ENCODE measurements around the gene MLF1.
"Not testable (repeated sequence)": the region's sequence is repeated elsewhere in the genome, so short reads cannot be mapped to it uniquely, and the experiment has no call there.

Gene MLF1, protein sequence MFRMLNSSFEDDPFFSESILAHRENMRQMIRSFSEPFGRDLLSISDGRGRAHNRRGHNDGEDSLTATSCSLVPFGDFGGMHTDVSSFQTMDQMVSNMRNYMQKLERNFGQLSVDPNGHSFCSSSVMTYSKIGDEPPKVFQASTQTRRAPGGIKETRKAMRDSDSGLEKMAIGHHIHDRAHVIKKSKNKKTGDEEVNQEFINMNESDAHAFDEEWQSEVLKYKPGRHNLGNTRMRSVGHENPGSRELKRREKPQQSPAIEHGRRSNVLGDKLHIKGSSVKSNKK

GRCh38 chr3:158570999-158571702 lies at the start of gene MLF1:
Gene MLF1 (plus strand): TSS chr3:158571194. CDS start chr3:158571301, 107 bp downstream.
- peak; percentile 87 for DNase-seq

DNA sequence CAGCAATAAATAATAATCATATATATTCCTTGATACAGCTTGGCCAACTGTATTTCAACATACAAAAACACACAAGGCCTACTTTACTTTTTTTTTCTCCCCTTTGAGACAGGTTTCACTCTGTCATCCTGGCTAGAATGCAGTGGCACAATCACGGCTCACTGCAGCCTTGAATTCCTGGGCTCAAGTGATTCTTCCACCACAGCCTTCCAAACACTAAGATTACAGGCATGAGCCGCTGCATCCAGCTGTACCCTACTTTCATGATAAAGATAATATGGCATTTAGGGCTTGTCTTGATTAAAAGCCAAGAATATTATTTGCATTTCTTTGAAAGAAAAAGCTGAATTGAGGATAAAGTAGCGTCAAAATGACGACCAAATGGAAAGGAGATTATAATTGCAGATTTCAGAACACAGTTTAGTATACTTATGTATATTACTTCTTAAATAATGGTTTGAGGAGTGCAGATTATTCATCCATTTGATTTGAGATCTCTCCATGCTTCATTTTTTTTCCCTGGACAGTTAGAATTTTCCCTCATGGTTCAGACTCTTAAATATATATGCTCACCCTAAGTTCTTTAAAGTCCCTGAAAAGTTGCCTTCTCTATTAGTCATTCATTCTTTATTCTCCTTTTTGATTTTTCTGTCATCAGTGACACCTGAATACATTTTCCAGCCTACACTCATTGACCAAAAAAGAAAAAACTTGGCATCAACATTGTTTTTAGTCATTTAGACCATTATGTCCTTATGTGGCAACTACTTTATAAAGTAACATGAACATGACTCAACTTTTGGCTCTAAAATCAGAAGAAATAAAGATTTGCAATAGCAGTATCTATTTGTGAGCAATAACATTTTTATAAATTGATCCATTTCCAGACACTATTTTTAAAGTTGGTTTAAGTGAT lies 48.5 kb upstream of the MLF1 start:
- DNase-seq: no peak

GRCh38 chr3:158528076-158528674 lies 42.8 kb upstream of the MLF1 start:
- no peak for DNase-seq

DNA sequence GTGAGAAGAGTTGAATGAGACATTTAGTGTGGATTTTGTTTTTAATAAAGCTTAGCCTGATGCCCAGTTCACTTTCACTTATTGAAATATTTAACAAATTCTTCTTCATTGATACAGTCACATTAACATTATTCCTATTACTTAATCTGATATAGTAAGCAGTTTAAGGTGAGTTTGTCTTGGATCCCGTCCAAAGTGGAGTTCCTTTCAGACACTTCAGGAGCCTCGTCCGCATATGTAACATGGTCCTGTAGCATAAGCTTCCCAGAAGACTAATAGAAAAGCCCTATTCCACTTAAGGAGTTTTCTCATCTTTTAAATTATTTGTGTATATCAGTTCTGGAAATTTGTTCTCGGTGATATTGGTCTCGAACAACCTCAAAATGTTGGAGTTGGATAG lies 39.7 kb upstream of the MLF1 start:
- no peak for DNase-seq

DNA sequence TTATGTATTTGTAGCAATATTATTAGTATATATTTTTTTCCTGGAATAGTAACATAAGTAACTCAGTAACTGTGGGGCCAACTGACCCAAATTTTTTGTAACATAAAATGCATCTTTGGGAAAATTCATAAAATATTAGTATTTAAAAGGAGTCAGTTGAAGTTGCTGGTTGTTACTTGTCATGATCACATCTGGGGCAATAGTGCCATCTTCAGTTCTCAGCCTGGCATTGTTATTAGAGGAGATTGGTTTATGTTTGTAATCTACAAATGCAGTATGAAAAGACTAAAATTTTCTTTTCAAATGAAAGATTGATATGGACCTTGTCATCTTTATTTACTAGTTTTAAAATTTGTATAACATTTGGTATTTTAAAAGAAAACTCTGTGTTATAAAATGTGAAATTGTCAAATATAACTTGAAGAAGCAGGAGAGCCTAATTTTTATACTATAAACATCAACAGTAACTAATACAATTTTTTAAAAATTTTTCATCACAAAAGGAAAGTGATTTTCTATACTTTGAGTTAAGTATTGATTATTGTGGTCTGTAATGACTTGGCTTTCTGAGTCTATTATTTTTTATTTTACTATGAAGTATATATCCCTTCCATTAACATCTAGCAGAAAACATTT lies 38.8 kb upstream of the MLF1 start:
- DNase-seq: peak; percentile 17

- no peak for DNase-seq
These were observed 35.1 kb upstream of the MLF1 start for GRCh38 chr3:158535918-158536317.

DNA sequence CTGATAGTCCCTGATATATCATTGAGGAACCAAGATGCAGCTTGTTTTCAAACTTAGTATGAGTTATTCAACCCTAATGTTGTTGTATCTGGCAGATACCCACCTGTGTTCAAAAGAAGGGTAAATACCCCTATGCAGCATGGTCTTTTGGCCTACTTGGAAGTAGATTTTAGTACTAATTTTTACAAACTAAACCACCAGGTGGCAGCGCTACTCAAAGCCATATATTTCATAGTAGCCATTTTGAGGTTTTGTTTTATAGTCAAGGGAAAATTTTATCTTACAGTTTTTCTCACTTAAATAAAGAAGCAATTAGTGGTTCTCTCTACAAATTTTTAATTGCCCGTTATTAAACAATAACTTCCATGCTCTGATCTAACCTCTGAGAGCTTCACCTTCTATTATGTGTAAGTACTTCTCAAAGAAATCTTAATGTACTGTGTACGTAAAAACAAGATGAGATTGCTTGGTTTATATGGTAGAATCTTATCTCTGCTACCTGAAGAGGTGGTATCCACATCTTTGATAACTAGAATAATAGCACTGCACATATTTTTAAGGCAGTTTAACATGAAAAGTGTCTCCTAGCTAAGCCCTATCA lies 31.5 kb upstream of the MLF1 start:
- peak; percentile 51 for DNase-seq

DNA sequence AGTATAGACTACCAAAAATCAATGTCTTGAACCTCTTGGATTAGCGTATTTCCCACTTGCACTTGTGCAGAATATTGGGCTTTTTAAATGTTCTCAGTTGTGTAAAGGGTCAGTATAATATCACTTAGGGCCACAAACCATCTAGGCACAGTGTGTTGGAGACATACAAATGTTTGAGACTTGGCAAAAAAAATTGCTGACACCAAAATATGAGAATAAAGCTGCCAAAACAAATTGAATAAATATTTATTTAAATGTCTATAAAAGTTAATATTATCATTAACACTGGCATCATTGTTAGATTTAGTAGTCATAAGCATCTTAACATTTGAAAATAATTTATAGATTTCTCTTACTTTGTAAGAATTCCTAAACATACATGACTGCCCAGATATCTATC lies 30.9 kb upstream of the MLF1 start:
- DNase-seq: no peak

DNA sequence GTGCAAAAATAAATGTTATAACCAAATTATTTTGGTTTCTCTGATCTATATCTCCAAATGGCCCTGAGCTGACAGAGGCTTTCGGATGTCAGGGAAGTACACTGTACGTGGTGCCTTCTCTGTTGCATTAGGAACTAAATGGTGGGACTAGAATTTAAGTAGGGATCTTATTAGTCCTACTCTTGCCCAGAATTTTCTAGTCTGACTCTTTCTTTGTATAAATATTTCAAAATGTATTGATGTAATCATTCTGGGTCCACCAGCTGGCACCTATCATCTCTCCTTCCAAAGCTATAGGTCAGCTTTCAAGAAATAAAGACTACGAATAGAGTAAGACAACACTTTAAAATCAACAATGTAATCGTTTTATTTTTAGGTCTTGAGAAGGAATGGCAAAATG lies 22.3 kb upstream of the MLF1 start:
- no peak for DNase-seq

DNA sequence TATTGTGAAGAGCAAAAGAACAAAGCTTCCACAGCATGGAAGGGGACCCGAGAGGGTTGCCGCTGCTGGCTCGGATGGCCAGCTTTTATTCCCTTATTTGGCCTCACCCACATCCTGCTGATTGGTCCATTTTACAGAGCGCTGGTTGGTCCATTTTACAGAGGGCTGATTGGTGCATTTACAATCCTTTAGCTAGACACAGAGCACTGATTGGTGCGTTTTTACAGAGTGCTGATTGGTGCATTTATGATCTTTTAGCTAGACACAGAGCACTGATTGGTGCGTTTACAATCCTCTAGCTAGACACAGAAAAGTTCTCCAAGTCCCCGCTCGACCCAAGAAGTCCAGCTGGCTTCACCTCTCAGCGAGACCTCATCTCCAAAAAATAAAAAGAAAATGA lies 21.1 kb upstream of the MLF1 start:
- not testable (repeated sequence) for DNase-seq

DNA sequence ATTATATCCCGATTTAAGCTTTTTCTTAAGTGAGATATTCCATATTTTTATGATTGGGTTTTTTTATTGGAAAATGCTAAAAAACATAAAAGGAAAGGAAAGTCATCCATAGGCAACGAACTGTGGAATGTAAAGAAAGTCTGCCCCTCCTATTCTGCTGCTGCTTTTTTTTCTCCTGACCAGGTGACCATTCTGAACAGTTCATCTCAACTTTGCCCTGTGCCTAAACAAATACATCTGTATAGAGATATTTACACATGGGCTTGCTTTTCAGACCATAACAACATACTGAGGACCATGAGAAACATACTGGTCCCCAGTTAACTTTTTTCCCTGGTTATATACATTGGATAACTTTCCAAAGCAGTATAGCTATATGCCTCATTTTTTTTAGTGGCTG lies 18.9 kb upstream of the MLF1 start:
- DNase-seq: no peak

- no peak for DNase-seq
These were observed 11.5 kb upstream of the MLF1 start for GRCh38 chr3:158559504-158559903.

DNA sequence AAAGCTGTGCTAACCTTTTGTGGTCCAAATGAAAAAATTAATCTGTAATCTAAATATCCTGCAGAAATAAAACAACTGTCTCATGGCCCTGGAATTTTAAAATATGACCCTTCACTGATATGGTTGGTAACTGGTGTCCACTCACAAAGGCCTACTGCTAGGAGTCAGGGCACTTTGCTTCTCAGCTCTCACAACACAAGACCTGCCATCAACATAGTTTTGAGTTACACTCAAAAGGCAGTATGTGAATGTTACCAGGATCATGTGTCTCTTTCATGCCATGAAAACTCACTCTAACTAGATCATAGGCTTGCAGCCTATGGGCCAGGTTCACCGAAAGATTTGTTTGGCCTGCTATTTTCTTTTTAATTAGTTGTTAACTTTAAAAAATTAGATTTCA lies 10.0 kb upstream of the MLF1 start:
- no peak for DNase-seq

GRCh38 chr3:158562674-158563073 lies 8.3 kb upstream of the MLF1 start:
- DNase-seq: no peak

DNA sequence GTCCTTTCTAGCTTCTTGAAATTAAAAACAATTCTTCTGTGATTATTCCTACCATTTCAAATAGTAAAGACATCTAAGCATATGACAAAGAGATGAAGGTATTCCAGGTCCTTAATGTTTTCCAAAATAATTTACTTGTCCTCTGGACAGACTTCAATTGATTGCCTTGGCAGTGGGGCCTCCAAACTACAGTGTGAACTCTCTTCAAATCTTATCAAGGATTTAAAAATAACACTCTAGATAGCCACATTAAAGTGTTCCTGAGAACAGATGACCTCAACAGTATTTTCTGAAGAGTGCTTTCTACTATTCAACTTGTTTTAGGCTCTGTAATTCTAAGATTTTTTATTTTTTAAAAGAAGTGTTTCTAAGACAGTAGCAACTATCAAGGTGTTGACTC lies 7.9 kb upstream of the MLF1 start:
- DNase-seq: no peak

DNA sequence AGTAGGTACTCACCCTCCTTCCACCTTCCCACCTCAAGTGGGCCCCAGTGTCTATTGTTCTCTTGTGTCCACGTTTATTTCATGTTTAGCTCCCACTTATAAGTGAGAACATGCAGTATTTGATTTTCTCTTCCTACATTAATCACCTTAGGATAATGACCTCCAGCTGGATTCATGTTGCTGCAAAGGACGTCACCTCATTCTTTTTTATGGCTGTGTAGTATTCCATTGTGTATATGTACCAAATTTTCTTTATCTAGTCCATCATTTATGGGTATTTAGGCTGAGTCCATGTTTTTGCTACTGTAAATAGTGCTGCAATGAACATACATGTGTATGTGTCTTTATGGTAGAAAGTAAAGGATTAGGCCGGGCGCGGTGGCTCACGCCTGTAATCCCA lies 5.9 kb upstream of the MLF1 start:
- DNase-seq: no peak

GRCh38 chr3:158568784-158569183 lies 2.2 kb upstream of the MLF1 start:
- no peak for DNase-seq

- no peak for DNase-seq
These were observed 1.2 kb upstream of the MLF1 start for GRCh38 chr3:158569794-158570193.

DNA sequence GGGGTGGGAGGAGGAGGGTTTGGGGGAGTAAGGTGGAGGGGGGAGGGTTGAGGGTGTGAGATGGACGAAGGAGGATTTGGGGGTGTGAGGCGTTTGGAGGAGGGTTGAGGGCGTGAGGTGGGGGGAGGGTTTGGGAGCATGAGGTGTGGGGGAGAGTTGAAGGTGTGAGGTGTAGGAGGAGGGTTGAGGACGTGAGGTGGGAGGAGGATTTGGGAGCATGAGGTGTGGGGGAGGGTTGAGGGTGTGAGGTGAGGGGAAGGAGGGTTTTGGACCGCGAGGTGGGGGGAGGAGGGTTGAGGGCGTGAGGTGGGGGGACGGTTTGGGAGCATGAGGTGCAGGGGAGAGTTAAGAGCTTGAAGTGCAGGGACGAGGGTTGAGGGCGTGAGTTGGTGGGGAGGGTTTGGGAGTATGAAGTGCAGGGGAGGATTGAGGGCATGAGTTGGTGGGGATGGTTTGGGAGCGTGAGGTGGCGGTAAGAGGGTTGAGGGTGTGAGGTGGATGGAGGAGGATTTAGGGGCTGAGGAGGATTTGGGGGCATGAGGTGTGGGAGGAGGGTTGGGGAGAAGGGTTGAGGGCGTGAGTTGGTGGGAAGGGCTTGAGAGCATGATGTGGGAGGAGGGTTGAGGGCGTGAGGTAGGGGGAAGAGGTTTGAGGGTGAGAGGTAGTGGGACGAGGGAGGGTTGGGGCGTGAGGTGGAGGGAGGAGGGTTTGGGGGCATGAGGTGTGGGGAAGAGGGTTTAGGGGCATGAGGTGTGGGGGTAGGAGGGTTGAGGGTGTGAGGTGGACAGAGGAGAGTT lies 1.2 kb downstream of the MLF1 start:
- DNase-seq: no peak

DNA sequence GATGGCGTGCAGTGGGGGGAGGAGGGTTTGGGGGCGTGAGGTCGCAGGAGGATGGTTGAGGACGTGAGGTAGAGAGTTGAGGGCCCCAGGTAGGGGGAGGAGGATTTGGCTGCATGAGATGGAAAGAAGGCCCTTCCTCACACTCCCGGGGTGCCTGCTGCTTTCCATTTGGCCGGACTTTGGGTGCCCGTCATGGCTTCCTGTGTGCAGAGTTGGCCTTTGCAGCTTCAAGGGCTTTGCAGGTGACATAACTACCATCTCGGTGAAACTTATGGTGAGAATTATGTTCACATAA lies 1.7 kb downstream of the MLF1 start:
- no peak for DNase-seq

GRCh38 chr3:158573714-158574113 lies 2.7 kb downstream of the MLF1 start:
- DNase-seq: no peak

GRCh38 chr3:158574646-158575045 lies 3.7 kb downstream of the MLF1 start:
- DNase-seq: no peak
